Fibroblast of lung (primary cell): Measurements from ENCODE around the gene RUNX2. TPM values are rescaled to one million over a fixed set of nuclear protein-coding genes. Genes with fewer than 3 reads are reported as not detected.

Experiments used
- DNase-seq, 2 donors: peaks; one replicate each; pipeline versions ENCODE4 v3.0.0 to v3.0.0-alpha.2; 2010; ENCODE audit warnings: low read depth in 2 of 2
- H2AFZ ChIP-seq: 2 replicates; pipeline ENCODE4 v1.5.1; 2012; ENCODE audit warnings: low read length, control low read depth, inconsistent platforms
- H3K27ac ChIP-seq: 2 replicates; pipeline ENCODE4 v1.5.1; 2011; ENCODE audit warnings: low read length, control low read depth; ENCODE audit not compliant: insufficient read depth
- H3K27me3 ChIP-seq: 2 replicates; pipeline ENCODE4 v1.5.1; 2011; ENCODE audit warnings: mild to moderate bottlenecking, low read length; ENCODE audit not compliant: control insufficient read depth, insufficient read depth
- H3K36me3 ChIP-seq: 2 replicates; pipeline ENCODE4 v1.5.1; 2011; ENCODE audit warnings: low read length; ENCODE audit not compliant: control insufficient read depth, insufficient read depth
- H3K4me1 ChIP-seq: 2 replicates; pipeline ENCODE4 v1.5.1; 2011; ENCODE audit warnings: low read length; ENCODE audit not compliant: control insufficient read depth, insufficient read depth; ENCODE audit errors: extremely low read depth
- H3K4me2 ChIP-seq: 2 replicates; pipeline ENCODE4 v1.5.1; 2011; ENCODE audit warnings: low read length, control low read depth; ENCODE audit not compliant: insufficient read depth; ENCODE audit errors: extremely low read depth
- H3K4me3 ChIP-seq, 4 experiments: fragments of 200-600 bp in 1 of 4; sonication (generic) in 1 of 4; replicated peaks in 1 of 4; 2 replicates each; pipeline ENCODE4 v1.5.1; 2011 to 2016; ENCODE audit warnings: low read length in 4 of 4, low read depth in 3 of 4, mild to moderate bottlenecking in 3 of 4, control low read depth in 2 of 4, inconsistent platforms in 1 of 4, mixed read lengths in 1 of 4; ENCODE audit not compliant: insufficient read depth in 1 of 4; ENCODE audit errors: control extremely low read depth in 1 of 4
- H3K79me2 ChIP-seq: 2 replicates; pipeline ENCODE4 v1.5.1; 2012; ENCODE audit warnings: mild to moderate bottlenecking, low read length, inconsistent platforms; ENCODE audit not compliant: control insufficient read depth, insufficient read depth
- H3K9ac ChIP-seq: 2 replicates; pipeline ENCODE4 v1.5.1; 2011; ENCODE audit warnings: mild to moderate bottlenecking, low read length, control low read depth; ENCODE audit not compliant: insufficient read depth
- H3K9me3 ChIP-seq: 2 replicates; pipeline ENCODE4 v1.5.1; 2012; ENCODE audit warnings: low read depth, low read length; ENCODE audit not compliant: control insufficient read depth, insufficient read depth
- H4K20me1 ChIP-seq: 2 replicates; pipeline ENCODE4 v1.5.1; 2011; ENCODE audit warnings: low read length; ENCODE audit not compliant: control insufficient read depth, insufficient read depth; ENCODE audit errors: extremely low read depth
- CTCF ChIP-seq, 2 donors: IDR thresholded peaks in 1 of 2; conservative IDR thresholded peaks in 1 of 2; 1 replicate in 1 of 2; 2 replicates in 1 of 2; pipeline ENCODE4 v1.5.1; 2011 to 2012; ENCODE audit warnings: low read length in 2 of 2, control low read depth in 1 of 2, inconsistent platforms in 1 of 2, low read depth in 1 of 2, mild to moderate bottlenecking in 1 of 2
- EZH2 ChIP-seq: IDR thresholded peaks from 2 replicates; pipeline ENCODE4 v1.5.1; 2012; ENCODE audit warnings: low read length, control low read depth, mild to moderate bottlenecking; ENCODE audit errors: missing control alignments
- polyA plus RNA-seq, 2 donors: library from polyadenylated mRNA; depleted of rRNA in 1 of 2; stranded (reverse) in 1 of 2; unstranded in 1 of 2; fragments of >200 nt; gene quantifications; 2 replicates each; pipeline ENCODE4 v1.2.1, GENCODE V29; 2011 to 2012; ENCODE audit warnings: missing spikeins in 1 of 2
- total RNA-seq: library from RNA; depleted of rRNA; stranded (reverse); fragments of >200 nt; gene quantifications from 2 replicates; pipeline ENCODE4 v1.2.1, GENCODE V29; 2014

Gene RUNX2
- total and polyA plus RNA-seq, 2 donors (not counting 1 experiment from before 2014, with no cell fraction given) = 2.5 to 4.5 TPM

- peaks cover 6% of the 10 kb centered on the region for H3K79me2 ChIP-seq
- no peak overlapping the region for H3K4me3 ChIP-seq
- no peak overlapping the region for H3K4me2 ChIP-seq
- no peaks in the 10 kb centered on the region for H4K20me1 ChIP-seq
- H3K9ac ChIP-seq = no peak overlapping the region
- peaks cover 3% of the 10 kb centered on the region for H3K4me1 ChIP-seq
- no peaks in the 10 kb centered on the region for H3K27me3 ChIP-seq
- no peak overlapping the region for H3K27ac ChIP-seq
- TF ChIP-seq CTCF (conservative IDR thresholded peaks at IDR 0.05 in 1 of 2, IDR thresholded peaks at IDR 0.05 in 1 of 2; ENCODE audit: low read depth in 1 of 2, low read length in 2 of 2) = no peak
- TF ChIP-seq EZH2 = no peak
- no peak for DNase-seq
- H3K9me3 ChIP-seq = no peaks in the 10 kb centered on the region
- no peak overlapping the region for H2AFZ ChIP-seq
- H3K36me3 ChIP-seq = no peaks in the 10 kb centered on the region
These were observed 160.1 kb downstream of the RUNX2 start for GRCh38 chr6:45488269-45488668.

GRCh38 chr6:45488889-45489288 is 160.8 kb downstream of the RUNX2 start:
- Histone ChIP-seq H3K27me3 (no peaks in the 10 kb centered on the region), H2AFZ (no peak overlapping the region), H3K4me3 (no peak overlapping the region), H3K4me2 (no peak overlapping the region), H4K20me1 (no peaks in the 10 kb centered on the region), H3K9me3 (no peaks in the 10 kb centered on the region), H3K36me3 (no peaks in the 10 kb centered on the region), H3K79me2 (peaks cover 3% of the 10 kb centered on the region), H3K4me1 (no peaks in the 10 kb centered on the region), H3K27ac (no peak overlapping the region), H3K9ac (no peak overlapping the region)
- DNase-seq = no peak
- TF ChIP-seq CTCF (conservative IDR thresholded peaks at IDR 0.05 in 1 of 2, IDR thresholded peaks at IDR 0.05 in 1 of 2; ENCODE audit: low read depth in 1 of 2, low read length in 2 of 2) (no peak), EZH2 (no peak)

- H3K27me3 ChIP-seq = no peaks in the 10 kb centered on the region
- H3K27ac ChIP-seq = no peak overlapping the region
- H3K4me2 ChIP-seq = no peak overlapping the region
- TF ChIP-seq EZH2 (no peak), CTCF (conservative IDR thresholded peaks at IDR 0.05 in 1 of 2, IDR thresholded peaks at IDR 0.05 in 1 of 2; ENCODE audit: low read depth in 1 of 2, low read length in 2 of 2) (no peak)
- H3K79me2 ChIP-seq = no peaks in the 10 kb centered on the region
- H2AFZ ChIP-seq = no peak overlapping the region
- H3K4me1 ChIP-seq = no peaks in the 10 kb centered on the region
- H3K4me3 ChIP-seq = no peak overlapping the region
- H3K9me3 ChIP-seq = no peaks in the 10 kb centered on the region
- H3K9ac ChIP-seq = no peak overlapping the region
- DNase-seq = peak in 1 of 2 donors; percentile 43
- no peaks in the 10 kb centered on the region for H3K36me3 ChIP-seq
- no peaks in the 10 kb centered on the region for H4K20me1 ChIP-seq
These were observed 163.1 kb downstream of the RUNX2 start for GRCh38 chr6:45491048-45491735.
